T47D (cell line): ENCODE results near the gene ZBTB7B.

ENCODE experiments used
- DNase-seq, 2 experiments: peaks; one replicate each; pipeline versions ENCODE4 v3.0.0 to v3.0.0-alpha.2; 2011 to 2012; ENCODE audit warnings: low read depth in 1 of 2, low spot score in 1 of 2
- JUND ChIP-seq: IDR thresholded peaks from 2 replicates; pipeline ENCODE4 v1.6.1; 2012; ENCODE audit warnings: low read depth
- in situ Hi-C: cut with HindIII; loops from 2 replicates; pipeline ENCODE4 v1.10.0; 2016; ENCODE audit warnings: low sequenced_read_pairs, low pct_unique_long_range_greater_than_20kb

The ZBTB7B gene

DNA sequence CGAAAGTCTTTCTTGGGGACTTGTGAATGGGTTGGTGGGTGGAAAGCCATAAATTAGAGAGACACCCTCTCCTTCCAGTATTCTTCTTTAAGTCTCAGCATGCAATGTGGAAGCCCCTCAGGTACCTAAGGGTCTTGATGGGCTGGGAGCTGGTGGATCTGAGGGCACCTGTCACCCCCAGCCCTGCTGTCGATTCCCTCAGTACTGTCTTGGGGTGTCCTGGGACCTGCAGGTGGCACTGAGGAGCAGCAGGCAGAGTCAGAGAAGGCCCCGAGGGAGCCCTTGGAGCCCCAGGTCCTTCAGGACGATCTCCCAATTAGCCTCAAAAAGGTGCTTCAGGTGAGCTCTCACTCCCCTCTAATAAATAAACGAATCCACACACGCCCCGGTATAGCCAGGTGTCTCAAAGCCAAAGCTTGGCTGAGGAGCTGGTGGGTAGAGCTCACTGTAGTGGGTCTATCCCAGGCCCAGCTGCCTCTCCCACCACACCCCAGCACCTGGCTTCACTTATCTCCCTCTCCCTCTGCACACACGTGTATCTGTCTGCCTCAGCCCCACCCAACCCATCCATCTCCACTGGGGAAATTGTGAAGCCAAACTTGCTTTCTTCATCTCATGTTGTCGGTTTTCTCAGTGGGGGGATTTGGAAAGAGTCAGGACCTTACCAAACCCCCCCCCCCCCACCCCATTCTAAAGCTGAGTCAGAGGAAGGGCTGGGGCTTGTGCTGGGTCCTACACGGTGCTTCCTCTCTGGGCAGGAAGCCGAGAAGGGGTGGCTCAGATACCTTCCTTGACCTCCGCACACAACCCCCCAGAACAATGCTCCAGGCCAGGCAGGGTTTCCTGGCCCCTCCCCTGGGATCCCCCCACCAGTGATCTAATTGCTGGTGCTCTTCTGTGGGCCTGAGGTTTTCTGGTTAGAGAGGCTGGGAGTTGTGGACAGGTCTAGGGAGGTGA lies 50.1 kb downstream of the ZBTB7B start:
- in situ Hi-C loops = no loop called here

DNA sequence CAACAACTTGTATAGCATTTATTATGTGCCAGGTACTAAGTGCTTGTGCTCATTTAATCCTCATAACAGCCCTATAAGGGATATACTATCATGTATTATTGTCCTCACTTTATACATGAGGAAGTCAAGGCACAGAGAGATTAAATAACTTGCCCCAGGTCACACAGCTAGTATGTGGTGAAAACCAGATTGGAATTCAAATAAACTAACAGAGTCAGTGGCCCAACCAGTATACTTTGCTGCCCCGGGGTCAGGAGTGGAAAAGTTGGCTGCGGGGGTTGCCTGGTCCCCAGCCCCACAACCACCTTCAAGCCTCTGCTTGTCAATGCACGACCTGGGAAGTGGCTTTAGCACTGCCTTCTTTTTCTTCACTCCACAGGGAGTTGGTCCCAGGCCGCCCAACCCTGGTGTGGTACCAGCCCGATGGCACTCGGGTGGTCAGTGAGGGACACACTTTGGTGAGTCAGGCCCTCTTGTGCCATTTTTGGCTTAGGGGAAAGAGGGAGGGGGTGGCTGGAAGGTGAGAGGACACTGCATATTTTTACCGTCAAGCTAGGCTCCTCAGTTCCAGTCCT lies 51.0 kb downstream of the ZBTB7B start:
- peak in 1 of 2 experiments; percentile 65 for DNase-seq
- in situ Hi-C loops = no loop called here
- TF ChIP-seq JUND = no peak

More for the DNA sequence above, 50.1 kb downstream of the ZBTB7B start:
- no peak for TF ChIP-seq JUND
- DNase-seq = peak; percentile 76 to 88

DNA sequence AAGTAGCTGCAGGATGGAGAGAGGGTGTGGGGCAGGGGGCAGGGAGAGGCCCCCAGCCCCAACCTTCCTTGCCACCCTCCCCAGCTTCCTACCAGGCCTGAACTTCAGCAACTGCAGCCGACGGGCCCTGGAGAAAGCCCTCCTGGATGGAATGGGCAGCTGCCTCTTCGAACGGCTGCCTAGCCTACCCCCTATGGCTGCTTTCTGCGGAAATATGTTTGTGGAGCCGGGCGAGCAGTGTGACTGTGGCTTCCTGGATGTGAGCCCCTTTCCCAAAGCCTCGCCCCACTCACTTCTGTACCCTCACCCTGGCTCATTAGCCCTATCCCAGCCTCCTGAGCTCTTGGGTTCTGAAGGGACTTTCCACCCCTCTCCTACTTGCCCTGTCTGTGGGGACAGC lies 54.5 kb downstream of the ZBTB7B start:
- TF ChIP-seq JUND = no peak
- no peak for DNase-seq
- in situ Hi-C loops = no loop called here

DNA sequence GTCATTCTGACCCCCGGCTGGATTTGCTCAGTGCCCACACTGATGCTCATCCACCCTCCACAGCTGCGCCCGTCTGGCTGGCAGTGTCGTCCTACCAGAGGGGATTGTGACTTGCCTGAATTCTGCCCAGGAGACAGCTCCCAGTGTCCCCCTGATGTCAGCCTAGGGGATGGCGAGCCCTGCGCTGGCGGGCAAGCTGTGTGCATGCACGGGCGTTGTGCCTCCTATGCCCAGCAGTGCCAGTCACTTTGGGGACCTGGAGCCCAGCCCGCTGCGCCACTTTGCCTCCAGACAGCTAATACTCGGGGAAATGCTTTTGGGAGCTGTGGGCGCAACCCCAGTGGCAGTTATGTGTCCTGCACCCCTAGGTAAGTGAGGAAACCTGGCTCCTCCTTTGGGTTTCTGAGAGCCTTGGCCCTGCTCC lies 55.2 kb downstream of the ZBTB7B start:
- DNase-seq = peak in 1 of 2 experiments; percentile 66
- in situ Hi-C loops = no loop called here
- no peak for TF ChIP-seq JUND

DNA sequence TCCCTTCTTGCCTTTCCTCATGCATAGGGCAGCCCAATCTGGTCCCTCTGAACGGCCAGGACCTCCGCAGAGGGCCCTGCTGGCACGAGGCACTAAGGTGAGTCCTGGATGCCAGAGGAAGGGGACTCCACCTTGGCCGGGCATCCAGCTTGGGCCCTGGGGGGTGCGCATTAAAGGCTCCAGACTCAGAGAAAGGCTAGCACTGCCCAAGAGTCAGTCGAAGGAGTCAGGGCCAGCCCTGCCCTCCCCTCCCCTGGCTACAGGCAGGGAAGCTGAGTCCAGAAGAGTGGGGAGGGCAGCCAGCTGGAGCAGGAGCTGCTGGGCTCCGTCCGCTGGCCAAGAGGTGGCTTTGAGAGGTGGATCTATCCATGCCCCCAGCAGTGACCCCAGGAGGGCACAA lies 58.1 kb downstream of the ZBTB7B start:
- in situ Hi-C loops = no loop called here
- TF ChIP-seq JUND = no peak
- DNase-seq = no peak

DNA sequence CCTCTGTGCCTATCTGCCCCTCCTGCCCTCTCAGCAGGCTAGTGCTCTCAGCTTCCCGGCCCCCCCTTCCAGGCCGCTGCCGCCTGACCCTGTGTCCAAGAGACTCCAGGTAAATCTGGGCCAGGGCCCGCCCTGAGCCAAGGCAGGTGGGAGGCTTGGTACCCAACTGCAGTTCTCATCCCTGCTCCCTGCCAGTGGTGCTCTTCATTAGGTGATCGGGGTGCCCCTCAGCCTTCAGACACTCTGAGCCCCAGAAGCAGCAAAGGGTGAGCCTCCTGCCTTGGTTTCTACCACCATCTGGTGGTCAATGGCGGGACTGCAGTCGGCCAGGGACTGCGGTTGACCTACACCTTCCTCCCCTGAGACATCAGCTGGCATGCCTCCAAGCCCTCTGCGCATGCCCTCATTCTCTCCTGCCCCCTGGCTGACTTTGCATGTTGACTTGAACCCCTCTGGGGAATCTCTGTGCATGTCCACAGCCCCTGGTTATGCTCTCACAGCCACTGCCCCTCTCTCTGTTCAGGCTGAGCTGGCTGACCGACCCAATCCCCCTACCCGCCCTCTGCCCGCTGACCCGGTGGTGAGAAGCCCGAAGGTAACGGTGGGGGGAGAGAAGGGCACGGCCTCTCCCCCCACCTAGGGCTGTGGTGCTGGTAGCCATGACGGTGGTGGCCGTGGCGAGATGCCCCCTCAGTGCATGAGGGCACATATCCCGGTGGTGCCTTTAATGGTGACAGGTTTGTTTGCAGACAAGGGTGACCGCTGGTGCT lies 59.0 kb downstream of the ZBTB7B start:
- TF ChIP-seq JUND = no peak
- in situ Hi-C loops = no loop called here
- DNase-seq = peak; percentile 86 to 88

DNA sequence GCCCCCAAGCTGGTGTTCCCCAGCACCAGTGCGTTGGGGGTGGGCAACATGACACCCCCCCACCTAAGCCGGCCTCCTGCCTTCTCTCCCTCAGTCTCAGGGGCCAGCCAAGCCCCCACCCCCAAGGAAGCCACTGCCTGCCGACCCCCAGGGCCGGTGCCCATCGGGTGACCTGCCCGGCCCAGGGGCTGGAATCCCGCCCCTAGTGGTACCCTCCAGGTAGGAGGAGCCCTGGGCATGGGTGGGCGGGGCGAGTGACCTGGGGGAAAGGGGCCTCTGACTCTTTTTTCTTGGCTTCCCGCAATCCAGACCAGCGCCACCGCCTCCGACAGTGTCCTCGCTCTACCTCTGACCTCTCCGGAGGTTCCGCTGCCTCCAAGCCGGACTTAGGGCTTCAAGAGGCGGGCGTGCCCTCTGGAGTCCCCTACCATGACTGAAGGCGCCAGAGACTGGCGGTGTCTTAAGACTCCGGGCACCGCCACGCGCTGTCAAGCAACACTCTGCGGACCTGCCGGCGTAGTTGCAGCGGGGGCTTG lies 59.6 kb downstream of the ZBTB7B start:
- no peak for DNase-seq

DNA sequence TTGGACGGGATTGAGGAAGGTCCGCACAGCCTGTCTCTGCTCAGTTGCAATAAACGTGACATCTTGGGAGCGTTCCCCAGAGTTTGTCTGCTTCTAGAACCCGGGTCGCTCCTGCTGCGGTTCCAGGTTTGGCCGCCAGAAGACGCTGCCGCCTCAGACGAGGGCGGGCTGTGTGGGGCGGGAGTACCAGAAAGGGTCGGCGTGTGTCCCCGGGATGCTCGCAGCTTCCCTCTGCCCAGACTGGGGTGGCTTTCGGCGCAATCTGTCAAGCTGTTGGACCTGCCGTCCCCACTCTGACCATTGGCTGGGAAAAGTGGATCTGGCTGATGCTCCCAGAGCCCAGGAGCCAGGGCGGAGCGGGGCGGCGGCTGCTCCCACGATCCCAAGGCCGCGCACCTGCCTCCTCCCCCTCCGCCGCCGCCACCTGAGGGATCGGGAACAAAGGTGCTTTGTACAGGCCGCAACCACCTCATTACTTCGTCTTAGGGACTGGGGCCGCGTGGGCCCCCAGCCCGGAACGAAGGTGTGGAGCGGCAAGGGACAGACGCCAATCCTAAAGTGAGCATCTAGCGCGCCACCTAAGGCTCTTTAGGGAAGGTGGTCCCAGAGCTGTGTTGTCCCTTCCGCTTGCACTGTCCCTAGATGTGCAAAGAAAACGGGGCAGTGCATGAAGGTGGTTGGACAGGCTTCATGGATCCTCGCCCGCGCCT lies 60.3 kb downstream of the ZBTB7B start:
- peak in 1 of 2 experiments; percentile 66 for DNase-seq
- TF ChIP-seq JUND = no peak
- in situ Hi-C loops = no loop called here

More for the DNA sequence above, 59.6 kb downstream of the ZBTB7B start:
- in situ Hi-C loops = no loop called here
- no peak for TF ChIP-seq JUND

DNA sequence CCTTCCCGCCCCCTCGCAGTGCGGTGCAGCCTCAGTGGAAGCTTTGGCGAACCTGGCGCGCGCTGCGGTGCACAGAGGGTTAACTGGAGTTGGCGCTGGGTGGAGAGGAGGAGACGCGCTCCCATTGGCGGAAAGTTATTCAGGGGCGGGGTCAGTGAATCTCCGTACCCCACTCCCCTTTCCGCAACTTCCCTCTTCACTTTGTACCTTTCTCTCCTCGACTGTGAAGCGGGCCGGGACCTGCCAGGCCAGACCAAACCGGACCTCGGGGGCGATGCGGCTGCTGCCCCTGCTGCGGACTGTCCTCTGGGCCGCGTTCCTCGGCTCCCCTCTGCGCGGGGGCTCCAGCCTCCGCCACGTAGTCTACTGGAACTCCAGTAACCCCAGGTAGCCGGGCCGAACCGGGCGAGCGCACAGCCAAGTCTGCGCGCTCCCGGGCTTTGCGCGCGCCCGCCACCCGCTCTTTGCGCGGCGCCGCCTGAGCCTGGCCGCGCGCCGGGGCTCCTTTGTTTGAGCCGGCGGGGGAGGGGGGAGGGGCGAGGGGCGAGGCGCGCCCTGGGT lies 61.0 kb downstream of the ZBTB7B start, which contains the start of gene EFNA4:
TSS of gene EFNA4 (plus strand) at position 191 of the 561 bp plus-strand sequence. CDS start at position 275, 84 bp downstream.
- DNase-seq = peak; percentile 96 to 99
- in situ Hi-C loops = no loop called here
- TF ChIP-seq JUND = no peak

DNA sequence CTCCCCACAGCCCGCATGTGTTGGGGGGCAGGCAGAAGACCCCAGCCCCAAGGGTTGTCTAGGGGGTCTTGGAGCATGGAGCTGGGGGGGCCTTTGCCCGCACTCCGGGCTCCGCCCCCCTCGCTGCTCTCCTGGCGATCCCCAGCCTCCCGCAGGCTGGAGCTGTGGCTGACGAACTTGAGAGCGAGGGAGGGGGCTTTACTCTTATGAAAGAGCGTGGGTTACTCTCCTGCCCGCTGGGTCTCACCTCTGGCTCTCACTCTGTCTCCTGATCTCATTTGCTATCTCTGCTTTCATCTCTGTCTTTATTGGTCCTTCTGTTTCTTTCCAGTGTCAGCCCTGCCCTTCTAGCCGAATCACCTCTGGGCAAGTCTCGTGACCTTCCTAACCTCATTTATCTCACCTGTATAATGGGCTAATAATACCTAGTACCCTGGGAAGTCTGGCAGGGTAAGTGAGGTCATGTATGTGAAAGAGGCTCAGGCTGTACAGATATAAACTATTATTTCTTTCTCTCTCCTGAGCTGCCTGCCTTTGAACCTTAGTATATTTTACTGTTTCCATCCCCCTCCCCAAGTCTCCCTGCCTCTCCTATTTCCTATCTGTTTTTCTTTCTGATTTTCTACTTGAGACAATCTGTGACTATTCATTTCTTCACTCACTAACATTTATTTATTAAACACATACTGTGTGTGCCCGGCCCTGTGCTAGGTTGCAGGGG lies 61.7 kb downstream of the ZBTB7B start:
- TF ChIP-seq JUND = no peak
- DNase-seq = peak in 1 of 2 experiments; percentile 54
- in situ Hi-C loops = no loop called here
